Measurements from ENCODE around the gene C6orf58. TPM values are rescaled to one million over a fixed set of nuclear protein-coding genes. Genes with fewer than 3 reads are reported as not detected.

Gene C6orf58
- total RNA-seq, 1 experiment from 2014 or later, result 0.20 TPM

DNA sequence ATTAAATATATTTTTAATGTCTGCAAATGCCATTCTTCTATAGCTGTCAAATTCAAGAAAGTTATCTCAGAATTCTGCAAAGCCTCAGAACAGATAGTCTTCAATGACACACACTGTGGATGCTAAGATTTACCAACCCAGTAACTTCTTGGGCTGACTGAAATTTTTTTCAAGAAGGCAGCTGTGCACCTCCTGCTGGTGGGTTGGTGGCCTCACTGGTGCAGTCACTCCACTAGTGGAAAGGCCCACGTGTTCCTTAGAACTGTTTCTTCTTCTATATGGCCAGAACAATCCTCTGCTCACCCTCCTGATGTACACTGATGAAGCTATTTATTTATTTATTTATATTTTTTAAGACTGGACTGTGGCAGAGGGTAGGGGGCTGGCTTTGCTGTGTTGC is 29.8 kb upstream of the C6orf58 start:
- intact Hi-C loops (cut with micrococcal nuclease), result no loop called here
- BruUV-seq (replicated peaks), result no TSS peak

DNA sequence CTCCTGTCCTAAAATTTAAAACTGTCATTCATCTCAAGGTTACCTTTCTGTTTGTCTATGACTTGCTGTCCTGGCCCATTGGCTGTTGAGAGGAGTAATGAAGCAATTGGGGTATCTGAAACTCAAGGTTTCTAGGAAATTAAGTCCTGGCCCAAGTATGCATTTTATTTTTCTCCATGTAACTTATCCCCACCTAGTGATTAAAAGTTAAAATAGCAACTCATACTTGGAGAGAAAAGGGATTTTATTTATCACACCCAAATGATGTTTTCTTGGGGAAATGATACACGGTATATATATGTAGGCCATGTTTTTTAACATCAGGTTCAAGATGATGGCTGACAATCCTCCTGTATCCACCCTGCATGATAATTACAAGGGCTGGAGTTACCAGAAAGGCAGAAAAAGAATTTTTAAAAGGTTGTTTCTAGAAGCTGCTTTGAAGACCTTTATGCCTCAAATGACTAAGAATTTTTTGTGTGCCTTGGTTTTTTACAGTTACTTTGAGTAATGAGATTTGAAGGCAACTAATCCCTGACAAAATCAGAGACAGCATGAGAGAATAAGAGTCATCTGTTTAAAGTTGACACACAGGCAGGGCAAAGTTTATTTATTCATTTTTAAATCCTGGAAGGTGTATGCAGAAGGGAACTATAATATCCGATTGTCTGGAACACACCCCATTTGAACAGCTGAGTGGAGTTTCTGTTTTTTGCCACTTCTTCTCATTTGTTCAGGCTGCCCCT is 28.9 kb upstream of the C6orf58 start:
- ATAC-seq, result no peak
- no TSS peak for BruUV-seq (replicated peaks)

More for the DNA sequence above, 29.8 kb upstream of the C6orf58 start:
- POLR2A ChIA-PET, result interaction anchor here (0.5 kb wide), 1 partner anchor 21 kb away, joined by 3 read pairs; no protein-coding TSS in a partner anchor
- Histone ChIP-seq H3K4me3 (replicated peaks in 1 of 2; ENCODE audit: low read depth in 1 of 2, low read length in 2 of 2) (no peak overlapping the region), H3K27ac (ENCODE audit: low read depth, low read length) (no peak overlapping the region), H3K9me3 (ENCODE audit: control insufficient read depth in 1 of 2, insufficient read depth in 1 of 2, low read depth in 1 of 2, low read length in 2 of 2) (no peaks in the 10 kb centered on the region), H3K4me1 (ENCODE audit: control insufficient read depth in 1 of 2, insufficient read depth in 2 of 2, low read length in 2 of 2) (no peaks in the 10 kb centered on the region), H3K79me2 (ENCODE audit: insufficient read depth, low read length) (no peaks in the 10 kb centered on the region), H3K36me3 (ENCODE audit: control insufficient read depth in 1 of 2, insufficient read depth in 2 of 2, low read length in 2 of 2) (no peaks in the 10 kb centered on the region), H3K27me3 (ENCODE audit: insufficient read depth, low read length) (no peaks in the 10 kb centered on the region), H4K20me1 (ENCODE audit: insufficient read depth) (no peaks in the 10 kb centered on the region), H3K4me2 (ENCODE audit: low read length) (no peak overlapping the region), H3K9ac (ENCODE audit: low read length) (no peak overlapping the region), H2AFZ (ENCODE audit: low read depth, low read length, poor library complexity, severe bottlenecking) (no peak overlapping the region), H3K9me2 (ENCODE audit: insufficient read depth) (no peaks in the 10 kb centered on the region)
- ATAC-seq (peak; percentile 61), DNase-seq (ENCODE audit: low read depth, low spot score) (no peak)
- RAD21 ChIA-PET (ENCODE audit: low non-redundant PET in 1 of 2, low total read pairs in 2 of 2, uncharacterized antibody in 2 of 2, unreplicated experiment in 2 of 2), result no interaction called here
- CTCF ChIA-PET, result no interaction called here
- no peak for TF ChIP-seq SIN3A (IDR thresholded peaks at IDR 0.05; ENCODE audit: low read depth)
- no peak for TF ChIP-seq EZH2phosphoT487 (IDR thresholded peaks at IDR 0.05; ENCODE audit: borderline replicate concordance)
- TF ChIP-seq, protein P1, sequence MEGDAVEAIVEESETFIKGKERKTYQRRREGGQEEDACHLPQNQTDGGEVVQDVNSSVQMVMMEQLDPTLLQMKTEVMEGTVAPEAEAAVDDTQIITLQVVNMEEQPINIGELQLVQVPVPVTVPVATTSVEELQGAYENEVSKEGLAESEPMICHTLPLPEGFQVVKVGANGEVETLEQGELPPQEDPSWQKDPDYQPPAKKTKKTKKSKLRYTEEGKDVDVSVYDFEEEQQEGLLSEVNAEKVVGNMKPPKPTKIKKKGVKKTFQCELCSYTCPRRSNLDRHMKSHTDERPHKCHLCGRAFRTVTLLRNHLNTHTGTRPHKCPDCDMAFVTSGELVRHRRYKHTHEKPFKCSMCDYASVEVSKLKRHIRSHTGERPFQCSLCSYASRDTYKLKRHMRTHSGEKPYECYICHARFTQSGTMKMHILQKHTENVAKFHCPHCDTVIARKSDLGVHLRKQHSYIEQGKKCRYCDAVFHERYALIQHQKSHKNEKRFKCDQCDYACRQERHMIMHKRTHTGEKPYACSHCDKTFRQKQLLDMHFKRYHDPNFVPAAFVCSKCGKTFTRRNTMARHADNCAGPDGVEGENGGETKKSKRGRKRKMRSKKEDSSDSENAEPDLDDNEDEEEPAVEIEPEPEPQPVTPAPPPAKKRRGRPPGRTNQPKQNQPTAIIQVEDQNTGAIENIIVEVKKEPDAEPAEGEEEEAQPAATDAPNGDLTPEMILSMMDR (IDR thresholded peaks at IDR 0.05 in 2 of 3, conservative IDR thresholded peaks at IDR 0.05 in 1 of 3; ENCODE audit: borderline replicate concordance in 1 of 3, insufficient read depth in 1 of 3, low read depth in 2 of 3, low read length in 2 of 3), result peak in 2 of 3 experiments; percentile 53; a peak in 4 of 6 replicates
- 0 out of 2 replicates have a peak, but pooled peaks have one; percentile 12 for TF ChIP-seq RAD21 (IDR thresholded peaks at IDR 0.05; ENCODE audit: low read depth)

More for the DNA sequence above, 28.9 kb upstream of the C6orf58 start:
- Histone ChIP-seq H3K79me2 (ENCODE audit: insufficient read depth, low read length) (no peaks in the 10 kb centered on the region), H2AFZ (ENCODE audit: low read depth, low read length, poor library complexity, severe bottlenecking) (no peak overlapping the region), H3K4me1 (ENCODE audit: control insufficient read depth in 1 of 2, insufficient read depth in 2 of 2, low read length in 2 of 2) (no peaks in the 10 kb centered on the region), H3K27ac (ENCODE audit: low read depth, low read length) (no peak overlapping the region), H4K20me1 (ENCODE audit: insufficient read depth) (no peaks in the 10 kb centered on the region), H3K4me2 (ENCODE audit: low read length) (no peak overlapping the region), H3K4me3 (replicated peaks in 1 of 2; ENCODE audit: low read depth in 1 of 2, low read length in 2 of 2) (no peak overlapping the region), H3K9me2 (ENCODE audit: insufficient read depth) (no peaks in the 10 kb centered on the region), H3K9me3 (ENCODE audit: control insufficient read depth in 1 of 2, insufficient read depth in 1 of 2, low read depth in 1 of 2, low read length in 2 of 2) (no peaks in the 10 kb centered on the region), H3K9ac (ENCODE audit: low read length) (no peak overlapping the region), H3K36me3 (ENCODE audit: control insufficient read depth in 1 of 2, insufficient read depth in 2 of 2, low read length in 2 of 2) (no peaks in the 10 kb centered on the region), H3K27me3 (ENCODE audit: insufficient read depth, low read length) (no peaks in the 10 kb centered on the region)
- intact Hi-C loops (cut with micrococcal nuclease), result no loop called here
- POLR2A ChIA-PET, result no interaction called here
- CTCF ChIA-PET, result interaction anchor here (1.3 to 1.9 kb wide), 3 partner anchors 9 to 142 kb away, joined by 3 to 5 read pairs (median 4); no protein-coding TSS in a partner anchor
- RAD21 ChIA-PET (ENCODE audit: low non-redundant PET in 1 of 2, low total read pairs in 2 of 2, uncharacterized antibody in 2 of 2, unreplicated experiment in 2 of 2), result no interaction called here
- DNase-seq (ENCODE audit: low read depth, low spot score), result no peak
- peak; percentile 34; the same call in 1 of the 2 replicates for TF ChIP-seq RAD21 (IDR thresholded peaks at IDR 0.05; ENCODE audit: low read depth)
- TF ChIP-seq, protein P1 (IDR thresholded peaks at IDR 0.05 in 2 of 3, conservative IDR thresholded peaks at IDR 0.05 in 1 of 3; ENCODE audit: borderline replicate concordance in 1 of 3, insufficient read depth in 1 of 3, low read depth in 2 of 3, low read length in 2 of 3), result peak in 2 of 3 experiments; percentile 17 to 22; a peak in 1 of 6 replicates
- no peak for TF ChIP-seq FOSL1 (IDR thresholded peaks at IDR 0.05; ENCODE audit: low read depth)

All from HCT116 (cell line).